ENCODE measurements around the gene OFD1.

The OFD1 gene

DNA sequence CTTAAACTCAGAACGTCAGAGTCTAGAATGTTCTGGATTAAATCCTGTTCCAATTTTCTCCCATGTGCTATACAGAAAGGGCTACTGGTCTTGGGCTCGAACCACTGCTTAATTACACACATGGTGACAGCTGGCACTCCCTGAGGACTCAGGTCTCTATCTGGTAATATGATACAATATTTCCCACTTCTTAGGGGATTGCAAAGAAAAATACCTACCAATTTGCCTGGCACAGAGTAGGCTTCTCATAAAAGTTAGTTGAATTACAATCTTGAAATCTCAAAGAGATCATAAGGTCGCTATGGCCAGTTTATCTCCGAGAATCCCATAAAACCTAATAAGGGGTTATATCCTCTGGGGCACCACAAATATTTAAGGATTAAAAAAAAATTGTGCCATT, 73.7 kb downstream of the OFD1 start:
- Histone ChIP-seq H3K27ac (ENCODE audit: low read depth in 2 of 2, low read length in 2 of 2) (no peak overlapping the region), H3K36me3 (ENCODE audit: control insufficient read depth in 2 of 2, insufficient read depth in 2 of 2, low read length in 2 of 2) (no peaks in the 10 kb centered on the region), H3K9me3 (ENCODE audit: control insufficient read depth in 2 of 2, low read length in 2 of 2) (no peaks in the 10 kb centered on the region), H3K9ac (ENCODE audit: low read depth in 1 of 2, low read length in 2 of 2) (no peak overlapping the region), H3K27me3 (ENCODE audit: control insufficient read depth in 2 of 2, insufficient read depth in 2 of 2, low read length in 2 of 2) (peaks cover 7 to 15% of the 10 kb centered on the region in 2 donors), H3K4me1 (ENCODE audit: control insufficient read depth in 2 of 2, insufficient read depth in 2 of 2, low read length in 2 of 2) (no peaks in the 10 kb centered on the region), H3K4me3 (ENCODE audit: low read length in 2 of 2) (no peak overlapping the region)

- Histone ChIP-seq H3K9ac (ENCODE audit: low read depth in 1 of 2, low read length in 2 of 2) (no peak overlapping the region), H3K27ac (ENCODE audit: low read depth in 2 of 2, low read length in 2 of 2) (no peak overlapping the region), H3K4me3 (ENCODE audit: low read length in 2 of 2) (no peak overlapping the region), H3K36me3 (ENCODE audit: control insufficient read depth in 2 of 2, insufficient read depth in 2 of 2, low read length in 2 of 2) (no peaks in the 10 kb centered on the region), H3K27me3 (ENCODE audit: control insufficient read depth in 2 of 2, insufficient read depth in 2 of 2, low read length in 2 of 2) (peaks cover 7 to 15% of the 10 kb centered on the region in 2 donors), H3K9me3 (ENCODE audit: control insufficient read depth in 2 of 2, low read length in 2 of 2) (no peaks in the 10 kb centered on the region), H3K4me1 (ENCODE audit: control insufficient read depth in 2 of 2, insufficient read depth in 2 of 2, low read length in 2 of 2) (no peaks in the 10 kb centered on the region)
Observed at GRCh38 chrX:13808865-13809264, 74.3 kb downstream of the OFD1 start.

GRCh38 chrX:13815664-13816063, 81.1 kb downstream of the OFD1 start:
- Histone ChIP-seq H3K36me3 (ENCODE audit: control insufficient read depth in 2 of 2, insufficient read depth in 2 of 2, low read length in 2 of 2) (no peaks in the 10 kb centered on the region), H3K9ac (ENCODE audit: low read depth in 1 of 2, low read length in 2 of 2) (no peak overlapping the region), H3K4me1 (ENCODE audit: control insufficient read depth in 2 of 2, insufficient read depth in 2 of 2, low read length in 2 of 2) (no peaks in the 10 kb centered on the region), H3K9me3 (ENCODE audit: control insufficient read depth in 2 of 2, low read length in 2 of 2) (no peaks in the 10 kb centered on the region), H3K27ac (ENCODE audit: low read depth in 2 of 2, low read length in 2 of 2) (no peak overlapping the region), H3K27me3 (ENCODE audit: control insufficient read depth in 2 of 2, insufficient read depth in 2 of 2, low read length in 2 of 2) (peaks cover 14 to 17% of the 10 kb centered on the region in 2 donors), H3K4me3 (ENCODE audit: low read length in 2 of 2) (no peak overlapping the region)

GRCh38 chrX:13816176-13816575, 81.6 kb downstream of the OFD1 start:
- H3K4me1 ChIP-seq (ENCODE audit: control insufficient read depth in 2 of 2, insufficient read depth in 2 of 2, low read length in 2 of 2): no peaks in the 10 kb centered on the region
- H3K9me3 ChIP-seq (ENCODE audit: control insufficient read depth in 2 of 2, low read length in 2 of 2): no peaks in the 10 kb centered on the region
- H3K27me3 ChIP-seq (ENCODE audit: control insufficient read depth in 2 of 2, insufficient read depth in 2 of 2, low read length in 2 of 2): peaks cover 15 to 17% of the 10 kb centered on the region in 2 donors
- H3K27ac ChIP-seq (ENCODE audit: low read depth in 2 of 2, low read length in 2 of 2): no peak overlapping the region
- no peaks in the 10 kb centered on the region for H3K36me3 ChIP-seq (ENCODE audit: control insufficient read depth in 2 of 2, insufficient read depth in 2 of 2, low read length in 2 of 2)
- H3K4me3 ChIP-seq (ENCODE audit: low read length in 2 of 2): no peak overlapping the region
- H3K9ac ChIP-seq (ENCODE audit: low read depth in 1 of 2, low read length in 2 of 2): no peak overlapping the region

DNA sequence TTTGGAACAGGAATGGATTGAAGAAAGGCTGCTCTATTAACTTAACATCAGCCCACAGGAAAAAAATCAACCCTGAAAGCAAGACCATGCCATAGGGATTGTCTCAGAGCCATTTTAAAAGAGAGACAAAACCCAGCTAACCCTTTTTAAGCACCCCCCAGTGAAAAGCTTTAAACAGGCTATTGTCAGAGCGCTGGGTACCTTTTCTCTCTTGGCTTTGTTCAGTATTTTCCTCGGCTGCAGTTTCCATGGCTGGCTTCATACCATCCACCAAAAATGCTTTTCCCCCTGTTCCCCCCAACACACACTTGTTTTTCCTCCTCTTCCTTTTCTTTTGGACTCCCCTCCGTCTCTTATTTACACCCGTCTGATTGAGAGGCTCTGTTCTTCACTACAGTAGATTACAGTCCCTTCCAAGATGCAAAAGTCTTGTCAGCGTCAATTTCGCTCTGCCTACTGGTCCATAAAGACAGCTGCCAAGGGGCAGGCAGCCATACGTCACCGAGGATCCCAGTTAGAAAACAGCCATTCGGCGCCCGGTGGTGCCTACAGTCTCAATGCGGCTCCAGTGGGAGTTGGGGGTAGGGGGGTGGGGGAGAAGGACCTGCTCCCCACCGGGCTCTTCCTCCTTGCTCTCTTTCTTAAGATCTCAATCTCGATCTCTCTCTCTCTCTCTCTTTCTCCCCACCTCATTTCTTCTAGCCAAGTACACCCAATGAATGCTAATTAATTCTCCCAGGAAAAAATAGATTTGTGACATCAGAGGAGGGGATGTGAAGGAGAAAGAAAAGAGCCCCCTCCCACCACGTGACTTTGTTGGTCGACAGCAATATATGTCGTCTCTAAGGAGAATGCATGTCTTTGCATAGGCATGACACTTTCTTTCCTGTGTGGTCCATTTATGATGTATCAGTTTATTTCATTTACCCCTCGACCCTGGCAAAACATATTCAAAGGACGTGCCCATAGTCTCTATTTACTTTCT, 82.4 kb downstream of the OFD1 start, which contains the start of gene GPM6B:
TSS of gene GPM6B (minus strand) at position 451 of the 985 bp plus-strand sequence. CDS start at position 262, 189 bp downstream.
- Histone ChIP-seq H3K9ac (ENCODE audit: low read depth in 1 of 2, low read length in 2 of 2) (no peak within 1 kb of the TSS), H3K4me3 (ENCODE audit: low read length in 2 of 2) (no peak within 1 kb of the TSS), H3K27ac (ENCODE audit: low read depth in 2 of 2, low read length in 2 of 2) (no peak within 1 kb of the TSS)

More for the DNA sequence above, 82.4 kb downstream of the OFD1 start, which contains the start of gene GPM6B:
- H3K9me3 ChIP-seq (ENCODE audit: control insufficient read depth in 2 of 2, low read length in 2 of 2): no peaks in the 10 kb centered on the region
- H3K4me1 ChIP-seq (ENCODE audit: control insufficient read depth in 2 of 2, insufficient read depth in 2 of 2, low read length in 2 of 2): no peaks in the 10 kb centered on the region
- peaks cover 15 to 17% of the 10 kb centered on the region in 2 donors for H3K27me3 ChIP-seq (ENCODE audit: control insufficient read depth in 2 of 2, insufficient read depth in 2 of 2, low read length in 2 of 2)
- no peaks in the 10 kb centered on the region for H3K36me3 ChIP-seq (ENCODE audit: control insufficient read depth in 2 of 2, insufficient read depth in 2 of 2, low read length in 2 of 2)

All from mucosa of rectum (tissue), 2 donors.